ENCODE results near the gene HBB.

- TF ChIP-seq POLR2A (IDR thresholded peaks at IDR 0.05) = no peak
- no peak for TF ChIP-seq POLR2AphosphoS5 (IDR thresholded peaks at IDR 0.05)
- TF ChIP-seq, protein P1, sequence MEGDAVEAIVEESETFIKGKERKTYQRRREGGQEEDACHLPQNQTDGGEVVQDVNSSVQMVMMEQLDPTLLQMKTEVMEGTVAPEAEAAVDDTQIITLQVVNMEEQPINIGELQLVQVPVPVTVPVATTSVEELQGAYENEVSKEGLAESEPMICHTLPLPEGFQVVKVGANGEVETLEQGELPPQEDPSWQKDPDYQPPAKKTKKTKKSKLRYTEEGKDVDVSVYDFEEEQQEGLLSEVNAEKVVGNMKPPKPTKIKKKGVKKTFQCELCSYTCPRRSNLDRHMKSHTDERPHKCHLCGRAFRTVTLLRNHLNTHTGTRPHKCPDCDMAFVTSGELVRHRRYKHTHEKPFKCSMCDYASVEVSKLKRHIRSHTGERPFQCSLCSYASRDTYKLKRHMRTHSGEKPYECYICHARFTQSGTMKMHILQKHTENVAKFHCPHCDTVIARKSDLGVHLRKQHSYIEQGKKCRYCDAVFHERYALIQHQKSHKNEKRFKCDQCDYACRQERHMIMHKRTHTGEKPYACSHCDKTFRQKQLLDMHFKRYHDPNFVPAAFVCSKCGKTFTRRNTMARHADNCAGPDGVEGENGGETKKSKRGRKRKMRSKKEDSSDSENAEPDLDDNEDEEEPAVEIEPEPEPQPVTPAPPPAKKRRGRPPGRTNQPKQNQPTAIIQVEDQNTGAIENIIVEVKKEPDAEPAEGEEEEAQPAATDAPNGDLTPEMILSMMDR (IDR thresholded peaks at IDR 0.05) = no peak
Observed at GRCh38 chr11:5225480-5225871, 1.4 kb downstream of the HBB start.

Data from upper lobe of left lung (tissue), 4 donors.